GM11168 (cell line): ENCODE data around the gene CD63.
"Not testable (repeated sequence)": the region's sequence is repeated elsewhere in the genome, so short reads cannot be mapped to it uniquely, and the experiment has no call there.

Experiments used
- in situ Hi-C: fragments of 300-500 bp; cut with MboI; formaldehyde crosslinking; loops from one replicate; pipeline ENCODE4 v1.12.0; 2022; ENCODE audit warnings: low sequenced_read_pairs; ENCODE audit not compliant: unreplicated experiment

CD63 gene, protein sequence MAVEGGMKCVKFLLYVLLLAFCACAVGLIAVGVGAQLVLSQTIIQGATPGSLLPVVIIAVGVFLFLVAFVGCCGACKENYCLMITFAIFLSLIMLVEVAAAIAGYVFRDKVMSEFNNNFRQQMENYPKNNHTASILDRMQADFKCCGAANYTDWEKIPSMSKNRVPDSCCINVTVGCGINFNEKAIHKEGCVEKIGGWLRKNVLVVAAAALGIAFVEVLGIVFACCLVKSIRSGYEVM

DNA sequence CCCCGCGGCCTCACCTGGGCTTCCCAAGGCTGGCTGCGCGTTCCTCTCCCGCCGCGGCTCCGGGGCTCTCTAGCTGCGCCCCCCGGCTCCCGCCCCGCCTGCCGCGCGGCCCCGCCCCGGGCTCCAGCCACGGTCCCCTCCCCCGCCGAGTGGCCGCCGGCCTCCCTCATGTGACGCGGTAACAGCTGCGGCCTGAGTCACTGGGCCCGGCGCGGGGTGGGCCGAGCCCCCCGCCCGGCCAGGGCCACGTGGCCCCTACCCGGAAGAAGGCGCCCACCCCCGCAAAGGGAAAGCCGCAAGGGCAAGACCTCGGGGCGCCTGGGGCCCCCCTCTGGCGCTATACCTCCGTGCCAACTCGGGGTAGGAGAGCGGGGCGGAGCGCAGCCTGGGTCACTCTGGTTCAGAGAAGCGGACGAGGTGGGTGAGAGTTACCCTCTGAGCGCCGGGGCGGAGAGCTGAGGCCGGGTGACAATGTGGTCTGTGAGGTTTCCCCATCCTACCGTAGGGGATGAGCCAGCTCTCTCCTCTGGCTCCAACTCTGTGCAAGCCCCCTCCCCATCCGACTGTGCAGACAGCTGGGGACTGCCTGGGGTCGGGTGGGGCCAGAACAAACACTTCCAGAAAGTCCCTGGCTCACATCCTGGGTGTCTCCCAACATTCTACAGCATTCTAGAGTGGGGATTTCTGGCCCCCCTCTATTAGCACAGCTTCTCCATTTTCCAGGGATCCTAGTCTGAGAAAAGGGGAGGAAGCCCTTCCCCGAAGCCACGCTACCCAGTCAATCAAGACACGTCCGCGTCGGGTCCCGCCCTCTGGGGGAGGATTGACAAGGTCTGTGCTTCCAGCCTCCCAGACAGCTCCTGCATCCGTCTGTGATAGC is at the start of gene CD63:
CD63 (minus strand) TSS at position 71 of the 880 bp plus-strand sequence. CDS start 668 bp downstream, outside the sequence.
- in situ Hi-C loops: no loop called here

DNA sequence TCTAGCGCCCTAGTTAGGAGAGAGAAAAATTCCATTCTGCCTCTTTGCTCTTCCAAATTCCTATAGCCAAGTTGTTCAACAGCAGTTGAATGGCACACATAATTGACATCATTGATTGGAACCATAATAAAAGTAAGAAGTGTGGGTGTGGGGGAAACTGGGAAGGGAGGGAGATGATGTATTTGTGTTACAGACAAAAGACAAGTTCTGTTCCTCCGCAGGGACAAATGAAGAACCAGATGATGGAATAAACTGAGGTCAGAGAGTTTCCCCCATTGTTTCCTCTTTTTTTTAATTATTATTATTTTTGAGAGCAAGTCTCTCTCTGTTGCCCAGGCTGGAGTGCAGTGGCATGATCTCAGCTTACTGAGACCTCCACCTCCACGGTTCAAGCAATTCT is 49.0 kb upstream of the CD63 start:
- in situ Hi-C loops: no loop called here

DNA sequence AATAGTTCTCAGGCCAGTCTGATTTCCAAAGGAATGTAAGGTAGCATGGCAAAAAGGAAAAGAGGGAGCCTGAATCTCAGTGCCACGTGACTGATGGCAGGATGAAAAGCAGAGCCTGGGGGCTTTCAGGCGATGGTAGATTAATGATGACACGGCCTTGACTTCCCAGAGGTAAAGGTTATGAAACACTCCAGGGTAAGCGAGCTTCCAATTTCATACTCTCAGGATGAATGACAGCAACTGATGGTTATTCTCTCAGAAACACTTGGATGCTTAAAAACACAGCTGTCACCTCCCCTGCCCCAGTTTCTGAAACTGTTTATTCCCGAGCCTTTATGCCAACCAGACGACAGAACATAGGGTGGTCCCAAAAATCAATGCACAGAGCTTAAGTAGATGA is 42.9 kb upstream of the CD63 start:
- in situ Hi-C loops: no loop called here

DNA sequence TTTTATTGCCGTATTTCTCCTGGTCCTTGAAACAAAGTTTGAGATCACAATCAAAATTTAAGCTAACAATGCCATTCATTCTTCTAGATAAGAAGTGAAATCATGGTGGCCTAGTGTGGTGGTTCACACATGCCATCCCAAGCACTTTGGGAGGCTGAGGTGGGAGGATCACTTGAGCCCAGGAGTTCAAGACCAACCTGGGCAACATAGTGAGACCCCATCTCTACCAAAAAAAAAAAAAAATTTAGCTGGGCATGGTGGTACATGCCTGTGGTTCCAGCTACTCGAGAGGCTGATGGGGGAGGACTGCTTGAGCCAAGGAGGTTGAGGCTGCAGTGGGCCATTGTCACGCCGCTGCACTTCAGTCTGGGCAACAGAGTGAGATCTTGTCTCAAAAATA is 38.3 kb upstream of the CD63 start:
- in situ Hi-C loops: no loop called here

DNA sequence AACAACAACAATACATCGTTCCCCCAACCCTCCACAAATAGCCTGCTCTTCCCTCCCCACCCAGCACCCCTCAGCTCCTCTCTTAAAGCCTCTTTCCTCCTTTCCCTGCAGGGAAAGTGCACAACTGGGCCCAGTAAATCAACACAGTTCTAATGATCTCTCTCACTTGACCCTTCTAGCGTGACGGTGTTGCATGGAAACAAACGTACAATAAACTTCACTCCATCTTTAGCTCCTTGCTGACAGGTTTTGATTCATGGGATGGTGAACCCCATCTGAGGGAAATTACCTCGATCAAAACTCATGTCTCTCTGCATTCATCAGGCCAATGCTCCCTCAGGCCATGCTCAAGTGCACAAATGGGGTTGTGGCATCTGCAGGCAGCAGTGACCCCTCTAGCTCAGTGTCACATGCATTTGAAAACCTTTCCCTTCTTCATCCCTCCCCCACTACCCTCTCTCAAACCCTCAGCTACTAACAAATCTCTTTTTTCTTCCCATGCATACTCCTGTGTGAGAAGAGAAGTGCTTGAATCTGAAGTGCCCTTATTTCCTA is 37.0 kb upstream of the CD63 start:
- in situ Hi-C loops: no loop called here

DNA sequence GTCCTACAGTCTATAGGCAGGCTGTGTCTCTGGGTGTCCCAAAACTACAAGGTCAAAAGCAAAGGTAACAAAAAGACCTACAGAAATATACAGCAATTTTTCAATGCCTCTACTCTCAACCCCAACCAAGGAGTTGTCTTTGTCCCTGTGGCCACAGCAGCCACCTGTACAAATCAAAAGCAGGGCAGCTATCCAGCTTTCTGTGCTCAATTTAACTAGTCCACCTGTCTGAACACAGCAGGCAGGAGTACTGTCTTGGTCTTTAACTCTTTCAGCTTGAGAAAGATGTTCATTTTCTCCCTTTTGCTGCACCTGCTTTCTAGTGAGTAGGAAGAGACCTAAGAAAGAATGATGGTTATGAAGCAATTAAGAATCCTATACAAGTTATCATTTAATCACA is 33.8 kb upstream of the CD63 start:
- in situ Hi-C loops: no loop called here

DNA sequence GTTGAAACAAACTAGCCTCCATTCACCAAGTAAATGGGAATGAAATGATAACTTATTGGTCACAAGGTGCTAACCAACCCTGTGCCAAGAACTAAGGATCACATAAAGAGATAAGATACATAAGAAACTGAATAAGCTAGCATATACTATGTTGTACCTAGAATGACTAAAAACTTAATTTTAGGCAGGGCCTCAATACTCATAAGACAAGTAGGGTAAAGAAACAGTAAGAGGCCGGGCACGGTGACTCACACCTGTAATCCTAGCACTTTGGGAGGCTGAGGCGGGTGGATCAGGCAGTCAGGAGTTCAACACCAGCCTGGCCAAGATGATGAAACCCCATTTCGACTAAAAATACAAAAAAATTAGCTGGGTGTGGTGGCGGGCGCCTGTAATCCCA is 31.9 kb upstream of the CD63 start:
- in situ Hi-C loops: no loop called here

DNA sequence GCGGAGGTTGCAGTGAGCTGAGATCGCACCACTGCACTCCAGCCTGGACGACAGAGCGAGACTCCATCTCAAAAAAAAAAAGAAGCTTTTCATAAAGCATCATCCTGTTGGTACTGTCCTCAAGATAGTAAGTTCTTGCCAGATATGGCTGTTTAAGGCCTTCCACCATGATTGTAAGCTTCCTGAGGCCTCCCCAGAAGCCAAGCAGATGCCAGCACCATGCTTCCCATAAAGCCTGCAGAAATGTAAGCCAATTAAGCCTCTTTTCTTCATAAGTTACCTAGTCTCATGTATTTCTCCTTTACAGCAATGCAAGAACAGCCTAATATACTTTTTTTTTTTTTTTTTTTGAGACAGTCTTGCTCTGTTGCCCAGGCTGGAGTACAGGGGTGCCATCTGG is 29.8 kb upstream of the CD63 start:
- in situ Hi-C loops: not testable (repeated sequence)

DNA sequence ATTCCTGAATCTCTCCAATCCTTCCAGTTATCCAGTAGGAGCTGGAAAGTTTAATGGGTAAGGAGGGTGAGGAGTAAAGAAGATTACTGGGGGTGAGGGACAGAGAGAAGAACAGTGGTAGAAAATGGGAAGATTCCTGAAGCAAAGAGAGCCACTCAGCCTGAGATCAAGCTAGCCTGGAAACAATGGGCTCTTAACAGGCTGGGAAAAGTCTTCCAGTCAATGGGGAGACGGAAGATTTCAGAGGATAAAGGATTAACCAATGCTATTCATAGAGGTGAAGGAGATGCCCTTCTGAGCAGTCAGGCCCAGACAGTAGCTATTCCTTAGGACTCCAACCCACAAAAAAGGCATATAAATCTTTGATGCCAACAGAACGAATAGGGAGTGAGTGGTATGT is 28.9 kb upstream of the CD63 start:
- in situ Hi-C loops: no loop called here

DNA sequence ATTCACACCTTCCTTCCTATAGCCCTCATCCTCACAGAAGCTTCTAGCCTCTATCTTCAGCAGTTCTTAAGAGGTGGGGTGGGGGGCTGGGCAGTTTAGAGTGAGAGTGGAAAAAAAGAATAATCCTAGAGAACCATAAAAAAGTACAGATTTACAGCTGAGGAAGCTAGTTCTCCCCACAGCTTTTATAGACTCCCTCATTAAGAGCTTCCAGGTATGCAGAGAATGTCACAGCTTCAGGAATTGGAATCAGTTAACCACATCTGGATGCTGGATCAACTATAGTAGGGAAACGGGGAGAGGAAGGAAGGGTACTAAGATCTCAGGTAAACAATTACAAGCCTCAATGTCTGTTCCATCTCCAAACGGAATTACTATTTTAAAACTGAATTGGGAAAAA is 26.4 kb upstream of the CD63 start:
- in situ Hi-C loops: no loop called here

DNA sequence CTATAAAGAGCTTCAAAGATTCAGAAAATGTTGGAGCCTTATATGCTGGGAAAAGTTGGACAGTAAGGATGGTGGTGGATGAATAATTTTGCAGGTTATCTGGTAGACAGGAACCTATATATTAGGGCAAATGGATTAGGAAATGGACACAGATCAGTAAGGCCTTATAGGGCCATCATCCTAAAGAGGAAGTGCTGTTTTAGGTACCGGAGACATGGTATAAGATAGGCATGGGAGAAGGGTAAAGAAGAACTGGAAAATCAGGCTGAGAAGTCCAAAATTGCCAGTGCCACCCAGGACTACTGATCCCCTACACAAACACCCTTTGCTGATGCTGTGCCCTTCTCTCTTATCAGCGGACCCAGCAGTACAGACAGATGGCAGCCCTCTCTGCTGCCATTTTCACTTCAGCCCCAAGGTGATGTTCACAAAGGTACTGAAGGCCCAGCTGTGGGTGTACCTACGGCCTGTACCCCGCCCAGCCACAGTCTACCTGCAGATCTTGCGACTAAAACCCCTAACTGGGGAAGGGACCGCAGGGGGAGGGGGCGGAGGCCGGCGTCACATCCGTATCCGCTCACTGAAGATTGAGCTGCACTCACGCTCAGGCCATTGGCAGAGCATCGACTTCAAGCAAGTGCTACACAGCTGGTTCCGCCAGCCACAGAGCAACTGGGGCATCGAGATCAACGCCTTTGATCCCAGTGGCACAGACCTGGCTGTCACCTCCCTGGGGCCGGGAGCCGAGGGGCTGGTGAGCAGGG is 19.6 kb upstream of the CD63 start:
- in situ Hi-C loops: loop anchor here (5.0 kb wide), 1 partner anchor 194 kb away; no protein-coding TSS in a partner anchor

DNA sequence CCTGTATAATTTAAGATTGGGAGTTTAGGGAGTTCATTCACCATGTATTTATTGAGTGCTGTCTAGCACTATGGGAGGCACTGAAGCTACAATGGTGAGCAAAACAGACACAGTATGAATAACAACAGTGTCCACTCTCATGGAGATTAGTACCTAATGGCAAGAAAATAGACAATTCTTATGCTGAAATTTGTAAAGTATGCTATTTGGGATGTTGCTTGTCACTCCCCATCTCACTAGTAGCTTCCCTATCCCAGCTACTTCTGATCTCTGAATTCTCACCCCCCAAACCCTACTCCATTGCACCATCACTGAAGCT is 18.1 kb upstream of the CD63 start:
- in situ Hi-C loops: loop anchor here (5.0 kb wide), 1 partner anchor 195 kb away; no protein-coding TSS in a partner anchor

DNA sequence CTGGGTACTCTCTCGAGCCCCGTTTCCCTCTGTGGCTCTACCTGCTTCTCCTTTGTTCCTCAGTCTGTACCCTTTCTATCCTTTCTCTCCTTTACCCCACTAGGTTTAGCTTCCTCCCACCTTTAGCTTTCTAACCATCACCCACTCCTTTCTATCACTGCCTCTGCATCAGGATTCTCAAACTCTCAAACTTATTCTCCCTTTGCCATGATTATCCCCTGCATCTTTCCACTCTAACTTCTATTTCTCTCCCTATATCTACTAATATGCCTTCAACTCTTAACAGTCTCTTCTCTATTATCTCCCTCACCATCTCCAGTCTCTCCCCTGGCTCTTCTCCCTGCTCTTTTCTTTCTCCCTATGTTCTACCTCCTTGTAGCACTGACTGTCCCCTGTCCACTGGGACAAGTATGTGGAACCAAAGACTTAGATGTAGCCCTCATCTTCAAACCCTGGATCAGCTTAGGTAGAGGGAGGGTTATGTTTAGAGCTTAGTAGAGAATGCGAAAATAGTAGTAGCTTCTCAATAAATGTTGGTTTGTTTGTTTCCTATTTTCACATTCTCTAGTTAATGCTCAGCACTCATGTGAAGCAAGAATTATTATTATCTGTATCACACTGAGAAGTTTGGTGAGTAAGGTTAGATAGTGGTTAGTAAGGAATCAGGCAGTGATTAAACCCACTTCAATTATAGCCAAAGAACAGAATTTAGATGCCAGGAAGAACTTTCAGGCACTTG is 17.5 kb upstream of the CD63 start:
- in situ Hi-C loops: loop anchor here (5.0 kb wide), 1 partner anchor 196 kb away; no protein-coding TSS in a partner anchor

DNA sequence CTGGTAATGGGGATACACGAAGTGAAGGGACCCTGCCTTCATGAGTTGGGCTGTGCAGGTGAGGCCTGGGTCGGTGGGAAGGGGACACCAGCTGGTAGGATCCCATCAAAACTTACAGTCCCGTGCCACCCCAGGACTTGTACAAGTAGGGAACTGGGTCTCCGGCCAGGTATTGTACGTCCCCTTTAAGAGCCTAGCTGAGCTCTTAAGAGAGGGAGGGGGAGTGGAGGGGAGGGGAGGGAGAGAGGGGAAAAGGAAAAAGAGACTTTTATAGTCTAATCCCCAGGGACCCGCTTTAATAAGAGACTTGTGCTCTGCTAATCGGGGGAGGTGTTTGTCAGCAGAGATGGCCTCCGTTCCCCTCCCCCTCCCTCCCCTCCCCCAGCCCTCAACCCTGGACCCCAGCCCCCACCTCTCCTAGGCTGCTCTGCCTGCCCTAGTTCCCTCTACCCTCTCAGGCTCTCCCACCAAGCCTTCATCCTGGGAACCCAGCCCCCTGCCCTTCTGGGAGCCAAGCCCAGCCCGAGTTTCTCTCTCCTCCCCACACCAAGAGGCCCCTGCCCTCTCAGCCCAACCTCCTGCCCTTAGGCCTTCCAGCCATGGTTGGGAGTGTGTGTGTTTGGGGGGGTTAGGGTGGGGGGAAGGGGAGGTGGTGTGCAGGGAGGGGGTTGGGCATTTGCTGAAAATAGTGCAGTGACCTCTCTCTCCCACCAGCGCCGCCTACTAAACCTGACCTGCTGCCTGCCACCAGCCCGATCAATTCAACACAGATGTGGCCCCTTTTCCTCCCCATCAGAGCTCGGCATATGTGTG is 16.8 kb upstream of the CD63 start:
- in situ Hi-C loops: loop anchor here (5.0 kb wide), 1 partner anchor 197 kb away; no protein-coding TSS in a partner anchor

DNA sequence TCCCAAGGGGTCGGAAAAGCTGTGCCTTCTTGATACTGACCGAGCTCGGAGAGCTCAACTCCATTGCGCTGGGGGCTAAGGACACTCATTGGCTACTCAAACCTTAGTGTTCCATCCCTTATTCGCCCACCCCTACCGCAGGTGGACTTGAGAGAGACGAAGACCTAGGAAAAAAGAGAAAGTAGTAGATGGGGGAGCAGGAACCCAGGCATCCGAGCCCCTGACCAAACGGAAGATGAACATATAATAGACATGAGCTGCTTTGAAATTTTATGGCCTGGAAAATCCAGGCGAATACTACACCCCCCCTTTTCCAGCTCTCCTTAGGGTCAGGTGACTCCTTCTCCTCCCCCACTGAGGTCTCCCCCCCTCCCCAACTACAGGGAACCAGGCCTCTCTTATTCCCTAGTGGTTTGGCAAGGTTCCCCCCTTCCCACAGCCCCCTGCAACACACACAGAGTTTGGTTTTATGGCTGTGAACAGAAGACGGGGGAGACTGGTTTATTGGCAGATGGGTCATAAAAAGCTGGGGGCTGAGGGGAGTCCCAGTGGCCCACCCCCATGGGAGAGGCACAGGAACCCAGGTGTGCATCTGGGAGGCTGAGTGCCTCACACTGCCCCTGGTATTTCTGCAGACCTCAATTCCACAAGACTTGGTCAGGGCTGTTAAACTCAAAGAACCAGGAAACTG is 15.7 kb upstream of the CD63 start:
- in situ Hi-C loops: loop anchor here (5.0 kb wide), 1 partner anchor 198 kb away; no protein-coding TSS in a partner anchor

DNA sequence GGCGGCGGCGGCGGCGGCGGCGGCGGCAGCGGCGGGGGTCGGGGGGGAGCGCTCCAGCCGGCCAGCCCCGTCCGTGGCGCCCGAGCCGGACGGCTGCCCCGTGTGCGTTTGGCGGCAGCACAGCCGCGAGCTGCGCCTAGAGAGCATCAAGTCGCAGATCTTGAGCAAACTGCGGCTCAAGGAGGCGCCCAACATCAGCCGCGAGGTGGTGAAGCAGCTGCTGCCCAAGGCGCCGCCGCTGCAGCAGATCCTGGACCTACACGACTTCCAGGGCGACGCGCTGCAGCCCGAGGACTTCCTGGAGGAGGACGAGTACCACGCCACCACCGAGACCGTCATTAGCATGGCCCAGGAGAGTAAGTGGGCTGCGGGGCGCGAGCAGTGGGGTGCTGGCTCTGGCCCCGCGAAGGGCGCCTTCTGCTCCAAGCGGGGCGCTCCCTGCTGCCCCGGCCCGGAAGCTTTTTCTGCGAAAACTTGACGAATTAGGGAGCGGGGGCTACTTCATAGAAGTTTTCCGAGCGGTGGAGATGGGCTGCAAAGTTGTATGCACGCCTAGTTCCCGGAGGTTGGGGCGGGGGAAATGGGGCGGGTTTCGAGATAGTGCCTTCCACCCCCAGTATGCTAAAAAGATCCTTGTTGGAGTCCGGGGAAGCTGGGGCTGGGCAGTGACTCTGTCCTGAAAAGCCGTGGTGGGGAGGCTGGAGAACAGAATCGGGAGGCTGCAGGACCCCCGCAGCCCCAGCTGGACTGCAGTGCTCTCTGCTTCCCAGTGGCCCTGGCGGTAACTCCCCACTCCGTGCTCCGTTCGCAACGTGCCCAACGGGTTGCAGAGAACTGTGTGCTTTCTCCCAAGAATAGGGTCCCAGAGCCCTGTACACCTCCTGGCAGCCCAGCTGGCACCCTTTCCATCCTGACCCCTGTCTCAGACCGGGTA is 14.9 kb upstream of the CD63 start:
- in situ Hi-C loops: no loop called here

DNA sequence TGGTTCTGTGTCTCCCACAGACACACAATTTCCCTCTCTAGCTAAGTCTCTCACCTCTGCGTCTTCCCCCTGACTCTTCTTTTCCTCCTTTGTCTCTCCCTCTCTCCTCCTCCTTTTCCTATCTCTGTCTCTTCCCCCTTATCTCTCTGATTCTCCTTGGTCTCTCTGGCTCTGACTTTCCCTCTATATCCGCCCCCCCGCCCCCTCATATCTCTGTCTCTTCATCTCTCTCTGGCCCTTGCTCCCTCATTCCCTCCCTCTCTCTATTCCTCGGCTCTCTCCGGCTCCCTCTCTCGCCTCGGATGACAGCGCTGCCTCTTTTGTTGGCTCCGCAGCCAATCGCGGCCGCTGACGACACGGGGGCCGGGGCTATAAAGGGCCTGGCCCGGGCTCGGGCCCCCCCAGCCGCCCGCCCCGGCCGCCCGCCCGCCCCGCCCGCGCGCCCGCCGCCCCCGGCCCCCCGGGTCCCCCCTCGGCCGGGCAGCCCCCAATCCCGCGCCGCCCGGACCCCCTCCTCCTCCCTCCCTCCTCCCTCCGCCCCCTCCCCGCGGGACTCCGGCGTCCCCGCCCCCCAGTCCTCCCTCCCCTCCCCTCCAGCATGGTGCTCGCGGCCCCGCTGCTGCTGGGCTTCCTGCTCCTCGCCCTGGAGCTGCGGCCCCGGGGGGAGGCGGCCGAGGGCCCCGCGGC is 14.1 kb upstream of the CD63 start, which contains the start of gene GDF11:
GDF11 (plus strand) TSS at position 404 of the 687 bp plus-strand sequence; CDS start at position 599, 195 bp downstream.
- in situ Hi-C loops: no loop called here
